OCI-LY1 (cell line): ENCODE measurements around the gene TBX1.

Source experiments
- H2AFZ ChIP-seq: fragments of 200-600 bp; sonication (generic), shearing (Covaris generic); 2 replicates; pipeline ENCODE4 v1.6.0; 2014; ENCODE audit warnings: antibody characterized with exemption, mild to moderate bottlenecking, low read length
- H3F3A ChIP-seq: fragments of 200-600 bp; sonication (generic), shearing (Covaris generic); 2 replicates; pipeline ENCODE4 v1.6.0; 2014; ENCODE audit warnings: mild to moderate bottlenecking, antibody characterized with exemption, low read length, moderate library complexity; ENCODE audit not compliant: insufficient read depth
- H3K27ac ChIP-seq: fragments of 200-600 bp; sonication (generic); 2 replicates; pipeline ENCODE4 v1.5.1; 2014; ENCODE audit warnings: low read length, mixed run types, mild to moderate bottlenecking, low read depth; ENCODE audit not compliant: poor library complexity, severe bottlenecking
- H3K27me3 ChIP-seq: fragments of 200-600 bp; sonication (generic); 2 replicates; pipeline ENCODE4 v1.6.0; 2014; ENCODE audit warnings: antibody characterized with exemption, mild to moderate bottlenecking, low read length, moderate library complexity; ENCODE audit not compliant: insufficient read depth
- H3K36me3 ChIP-seq: fragments of 200-600 bp; sonication (generic); 2 replicates; pipeline ENCODE4 v1.6.1; 2014; ENCODE audit warnings: mild to moderate bottlenecking, antibody characterized with exemption, low read length, moderate library complexity, mixed read lengths; ENCODE audit not compliant: insufficient read depth
- H3K4me1 ChIP-seq: fragments of 200-600 bp; sonication (generic); 2 replicates; pipeline ENCODE4 v1.5.1; 2014; ENCODE audit warnings: mild to moderate bottlenecking, low read length, moderate library complexity; ENCODE audit not compliant: insufficient read depth, severe bottlenecking
- H3K4me2 ChIP-seq: fragments of 200-600 bp; sonication (generic), shearing (Covaris generic); 2 replicates; pipeline ENCODE4 v1.6.1; 2014; ENCODE audit warnings: low read length
- H3K4me3 ChIP-seq: fragments of 200-600 bp; sonication (generic); 2 replicates; pipeline ENCODE4 v1.5.1; 2014; ENCODE audit warnings: low read length, low read depth, mild to moderate bottlenecking, mixed read lengths; ENCODE audit not compliant: poor library complexity, severe bottlenecking
- H3K79me2 ChIP-seq: fragments of 200-600 bp; shearing (Covaris generic); 2 replicates; pipeline ENCODE4 v1.6.1; 2016; ENCODE audit warnings: mixed run types, low read length, mixed read lengths; ENCODE audit not compliant: insufficient read depth
- H3K9ac ChIP-seq: fragments of 200-600 bp; sonication (generic), shearing (Covaris generic); 2 replicates; pipeline ENCODE4 v1.6.1; 2014; ENCODE audit warnings: mild to moderate bottlenecking, low read length, mixed read lengths
- H3K9me2 ChIP-seq: fragments of 200-600 bp; sonication (generic), shearing (Covaris generic); 2 replicates; pipeline ENCODE4 v1.6.1; 2014; ENCODE audit warnings: low read depth, mild to moderate bottlenecking, low read length, mixed read lengths
- H3K9me3 ChIP-seq: fragments of 200-600 bp; shearing (Covaris generic); 2 replicates; pipeline ENCODE4 v1.6.1; 2014; ENCODE audit warnings: low read length, mixed read lengths
- H4K20me1 ChIP-seq: fragments of 200-600 bp; sonication (generic), shearing (Covaris generic); 2 replicates; pipeline ENCODE4 v1.6.0; 2016; ENCODE audit warnings: mild to moderate bottlenecking, low read length; ENCODE audit not compliant: insufficient read depth
- CTCF ChIP-seq: fragments of 200-600 bp; sonication (generic), shearing (Covaris generic); IDR thresholded peaks from 2 replicates; pipeline ENCODE4 v1.5.1; 2017; ENCODE audit warnings: mild to moderate bottlenecking, antibody characterized with exemption, low read length, moderate library complexity, mixed read lengths
- EZH2 ChIP-seq: fragments of 200-600 bp; sonication (generic), shearing (Covaris generic); IDR thresholded peaks from 2 replicates; pipeline ENCODE4 v1.8.0; 2017; ENCODE audit warnings: borderline replicate concordance, mixed run types, mild to moderate bottlenecking, antibody characterized with exemption, low read length, moderate library complexity, mixed read lengths

Gene TBX1

DNA sequence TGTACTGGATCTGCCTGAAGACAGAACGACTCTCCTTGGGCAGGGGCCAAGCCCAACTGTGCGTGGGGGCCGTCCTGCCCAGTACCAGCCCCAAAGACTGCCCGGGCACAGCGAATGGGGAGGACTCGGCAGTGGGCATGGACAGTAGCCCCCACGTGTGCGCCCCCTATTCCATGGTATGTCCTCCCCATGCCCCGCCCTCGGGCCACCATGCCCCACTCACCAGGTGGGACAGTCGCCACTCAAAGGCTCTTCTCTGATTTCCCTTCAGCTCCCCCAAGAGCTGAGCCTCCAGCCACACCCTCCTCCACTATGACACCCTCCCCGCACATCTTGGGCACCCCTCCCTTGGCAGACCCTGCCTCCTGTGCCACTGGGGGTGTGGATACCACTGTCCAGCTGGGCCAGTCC lies 50.6 kb downstream of the TBX1 start:
- TF ChIP-seq CTCF (no peak), EZH2 (no peak)
- H3K9me2 ChIP-seq, result no peaks in the 10 kb centered on the region
- H3K27me3 ChIP-seq, result no peaks in the 10 kb centered on the region
- no peaks in the 10 kb centered on the region for H3F3A ChIP-seq
- no peak overlapping the region for H3K27ac ChIP-seq
- no peak overlapping the region for H3K4me2 ChIP-seq
- no peaks in the 10 kb centered on the region for H3K36me3 ChIP-seq
- H3K79me2 ChIP-seq, result no peaks in the 10 kb centered on the region
- H2AFZ ChIP-seq, result no peak overlapping the region
- no peaks in the 10 kb centered on the region for H4K20me1 ChIP-seq
- H3K4me1 ChIP-seq, result peaks cover 7% of the 10 kb centered on the region
- no peak overlapping the region for H3K4me3 ChIP-seq
- no peaks in the 10 kb centered on the region for H3K9me3 ChIP-seq
- no peak overlapping the region for H3K9ac ChIP-seq

- Histone ChIP-seq H3K9me2 (no peaks in the 10 kb centered on the region), H3K9ac (no peak overlapping the region), H3K4me2 (no peak overlapping the region), H3K4me1 (peaks cover 8% of the 10 kb centered on the region), H3K27me3 (no peaks in the 10 kb centered on the region), H3K4me3 (no peak overlapping the region), H3K9me3 (no peaks in the 10 kb centered on the region), H3F3A (no peaks in the 10 kb centered on the region), H3K36me3 (no peaks in the 10 kb centered on the region), H3K27ac (no peak overlapping the region), H2AFZ (no peak overlapping the region), H4K20me1 (no peaks in the 10 kb centered on the region), H3K79me2 (no peaks in the 10 kb centered on the region)
- TF ChIP-seq EZH2 (no peak), CTCF (no peak)
Observed at GRCh38 chr22:19811811-19812771, 51.5 kb downstream of the TBX1 start.

DNA sequence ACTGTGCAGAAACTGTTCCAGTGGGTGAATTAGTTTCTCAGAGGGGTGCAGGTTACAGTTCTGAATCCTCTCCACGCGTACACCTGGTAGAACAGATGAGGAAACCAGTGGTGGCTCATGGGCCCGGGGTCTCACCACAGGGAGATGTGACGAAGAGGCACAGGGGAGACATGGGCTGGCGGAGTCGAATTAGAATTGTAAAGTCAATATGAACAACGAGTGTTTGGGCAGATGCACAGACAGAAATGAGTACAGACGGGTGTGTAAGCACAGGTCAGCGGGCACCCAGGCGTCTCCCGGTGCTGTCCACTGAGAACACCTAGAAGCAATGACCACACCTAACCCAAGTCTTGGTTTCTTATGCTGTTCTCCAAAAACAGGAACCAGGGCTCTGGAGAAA lies 52.3 kb downstream of the TBX1 start:
- Histone ChIP-seq H3K27ac (no peak overlapping the region), H2AFZ (no peak overlapping the region), H4K20me1 (no peaks in the 10 kb centered on the region), H3K9ac (no peak overlapping the region), H3K36me3 (no peaks in the 10 kb centered on the region), H3K4me2 (no peak overlapping the region), H3K4me3 (no peak overlapping the region), H3K79me2 (no peaks in the 10 kb centered on the region), H3K27me3 (no peaks in the 10 kb centered on the region), H3K9me3 (no peaks in the 10 kb centered on the region), H3F3A (no peaks in the 10 kb centered on the region), H3K9me2 (no peaks in the 10 kb centered on the region), H3K4me1 (peaks cover 16% of the 10 kb centered on the region)
- TF ChIP-seq CTCF, result no peak
